HL-60 (cell line): ENCODE measurements around the gene MAF.

ENCODE experiments used
- DNase-seq, 2 experiments: peaks; one replicate each; pipeline ENCODE4 v3.0.0-alpha.2; 2010 to 2020; ENCODE audit warnings: low read depth in 1 of 2, low spot score in 1 of 2
- H3K27ac ChIP-seq: fragments of 250-450 bp; sonication (Bioruptor Pico); replicated peaks from 2 replicates; pipeline ENCODE4 v1.5.1; 2020; ENCODE audit warnings: mild to moderate bottlenecking, moderate library complexity
- H3K27me3 ChIP-seq: fragments of 250-450 bp; sonication (Bioruptor Pico); 2 replicates; pipeline ENCODE4 v1.5.1; 2021; ENCODE audit warnings: mild to moderate bottlenecking, moderate library complexity; ENCODE audit not compliant: insufficient read depth, poor library complexity, severe bottlenecking
- H3K4me3 ChIP-seq: replicated peaks from 2 replicates; pipeline ENCODE4 v1.5.1; 2011; ENCODE audit warnings: mild to moderate bottlenecking, control low read depth, low read length; ENCODE audit not compliant: insufficient read depth
- GABPA ChIP-seq: IDR thresholded peaks from 2 replicates; pipeline ENCODE4 v1.6.1; 2012; ENCODE audit warnings: low read depth
- POLR2AphosphoS5 ChIP-seq: IDR thresholded peaks from 2 replicates; pipeline ENCODE4 v1.6.1; 2012; ENCODE audit warnings: low read depth
- REST ChIP-seq: IDR thresholded peaks from 2 replicates; pipeline ENCODE4 v1.6.1; 2012; ENCODE audit warnings: low read depth; ENCODE audit not compliant: insufficient replicate concordance
- SPI1 ChIP-seq: IDR thresholded peaks from 2 replicates; pipeline ENCODE4 v1.6.1; 2012; ENCODE audit warnings: low read depth, mild to moderate bottlenecking, borderline replicate concordance
- TF ChIP-seq, protein P1 (sequence below): IDR thresholded peaks from one replicate; pipeline ENCODE4 v1.5.1; 2011; ENCODE audit warnings: low read length, control low read depth, inconsistent platforms; ENCODE audit not compliant: insufficient read depth

The MAF gene

DNA sequence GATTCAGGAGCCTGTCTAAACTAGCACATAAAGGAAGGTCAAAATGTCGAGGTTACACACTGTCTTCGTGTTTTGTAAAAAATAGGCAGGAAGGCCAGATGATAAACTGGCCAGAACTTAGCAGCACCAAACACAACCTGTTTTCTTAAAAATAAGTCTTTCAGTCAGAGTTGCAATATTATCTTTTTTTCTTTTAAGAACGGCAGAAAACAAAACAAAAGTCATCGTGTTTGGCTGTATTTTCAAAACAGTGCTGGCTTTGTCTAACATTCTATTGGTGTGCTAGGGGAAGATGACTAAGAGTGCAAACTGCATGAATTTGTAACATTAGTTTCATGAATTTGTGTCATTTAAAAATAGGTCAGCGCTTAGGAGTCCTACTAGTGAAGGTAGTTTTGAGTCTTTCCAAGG, 5.3 kb downstream of the MAF start:
- no peak for TF ChIP-seq POLR2AphosphoS5
- no peak for TF ChIP-seq SPI1
- no peak for TF ChIP-seq GABPA
- TF ChIP-seq, protein P1, sequence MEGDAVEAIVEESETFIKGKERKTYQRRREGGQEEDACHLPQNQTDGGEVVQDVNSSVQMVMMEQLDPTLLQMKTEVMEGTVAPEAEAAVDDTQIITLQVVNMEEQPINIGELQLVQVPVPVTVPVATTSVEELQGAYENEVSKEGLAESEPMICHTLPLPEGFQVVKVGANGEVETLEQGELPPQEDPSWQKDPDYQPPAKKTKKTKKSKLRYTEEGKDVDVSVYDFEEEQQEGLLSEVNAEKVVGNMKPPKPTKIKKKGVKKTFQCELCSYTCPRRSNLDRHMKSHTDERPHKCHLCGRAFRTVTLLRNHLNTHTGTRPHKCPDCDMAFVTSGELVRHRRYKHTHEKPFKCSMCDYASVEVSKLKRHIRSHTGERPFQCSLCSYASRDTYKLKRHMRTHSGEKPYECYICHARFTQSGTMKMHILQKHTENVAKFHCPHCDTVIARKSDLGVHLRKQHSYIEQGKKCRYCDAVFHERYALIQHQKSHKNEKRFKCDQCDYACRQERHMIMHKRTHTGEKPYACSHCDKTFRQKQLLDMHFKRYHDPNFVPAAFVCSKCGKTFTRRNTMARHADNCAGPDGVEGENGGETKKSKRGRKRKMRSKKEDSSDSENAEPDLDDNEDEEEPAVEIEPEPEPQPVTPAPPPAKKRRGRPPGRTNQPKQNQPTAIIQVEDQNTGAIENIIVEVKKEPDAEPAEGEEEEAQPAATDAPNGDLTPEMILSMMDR, result no peak
- TF ChIP-seq REST, result no peak
- peaks cover 22% of the 10 kb centered on the region for H3K27me3 ChIP-seq
- no peak overlapping the region for H3K27ac ChIP-seq
- DNase-seq, result no peak
- H3K4me3 ChIP-seq, result no peak overlapping the region

- peaks cover 21% of the 10 kb centered on the region for H3K27me3 ChIP-seq
- DNase-seq, result no peak
- TF ChIP-seq POLR2AphosphoS5, result no peak
Observed at GRCh38 chr16:79593754-79594153, 6.8 kb downstream of the MAF start.

GRCh38 chr16:79593074-79593531, 7.4 kb downstream of the MAF start:
- H3K27ac ChIP-seq, result no peak overlapping the region
- TF ChIP-seq POLR2AphosphoS5, result no peak
- TF ChIP-seq, protein P1, result no peak
- TF ChIP-seq SPI1, result no peak
- no peak for TF ChIP-seq REST
- no peak for TF ChIP-seq GABPA
- peaks cover 18% of the 10 kb centered on the region for H3K27me3 ChIP-seq
- no peak overlapping the region for H3K4me3 ChIP-seq
- no peak for DNase-seq

More at GRCh38 chr16:79593754-79594153, 6.8 kb downstream of the MAF start:
- no peak overlapping the region for H3K4me3 ChIP-seq
- H3K27ac ChIP-seq, result no peak overlapping the region

DNA sequence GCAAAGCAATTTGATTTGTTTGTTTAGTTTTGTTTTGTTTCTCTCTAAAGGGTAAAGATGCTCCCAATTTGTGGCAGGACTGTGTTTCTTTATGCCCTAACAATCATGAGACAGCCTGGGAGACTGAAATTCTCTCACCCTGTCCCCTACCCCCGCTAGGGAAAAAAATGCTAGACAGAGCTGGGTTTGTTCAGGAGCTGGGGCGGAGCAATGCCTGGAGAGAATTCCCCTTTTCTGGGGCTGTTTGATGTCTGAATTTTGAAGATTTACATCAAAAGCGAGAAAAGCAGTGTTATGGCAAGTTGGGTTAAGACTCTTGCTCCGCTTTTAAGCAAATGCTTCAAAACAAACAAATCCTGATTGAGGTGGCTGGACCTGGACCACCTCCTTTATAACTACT, 8.4 kb downstream of the MAF start:
- no peak overlapping the region for H3K27ac ChIP-seq
- TF ChIP-seq GABPA (no peak), SPI1 (no peak), POLR2AphosphoS5 (no peak)
- no peak for DNase-seq
- no peak overlapping the region for H3K4me3 ChIP-seq
- peaks cover 9% of the 10 kb centered on the region for H3K27me3 ChIP-seq

GRCh38 chr16:79589601-79590102, 10.9 kb downstream of the MAF start:
- Histone ChIP-seq H3K27ac (no peak overlapping the region), H3K27me3 (peaks cover 5% of the 10 kb centered on the region), H3K4me3 (no peak overlapping the region)
- no peak for DNase-seq
- TF ChIP-seq, protein P1, result no peak
- TF ChIP-seq POLR2AphosphoS5 (no peak), GABPA (no peak)
